NCI-H345 treated with DMSO at 0.1 percent for 48 hours (cell line): ENCODE results near the gene AQP7.
"Not testable (repeated sequence)": the region's sequence is repeated elsewhere in the genome, so short reads cannot be mapped to it uniquely, and the experiment has no call there.

ENCODE experiments used
- DNase-seq: peaks from one replicate; lab custom pipeline; 2025; ENCODE audit not compliant: unreplicated experiment; lab: John Stamatoyannopoulos, UW

The AQP7 gene

GRCh38 chr9:33399047-33399446 is 3.3 kb downstream of the AQP7 start:
- not testable (repeated sequence) for DNase-seq

- DNase-seq = not testable (repeated sequence)
Observed at GRCh38 chr9:33397801-33398200, 4.6 kb downstream of the AQP7 start.

GRCh38 chr9:33395159-33395879 is 7.0 kb downstream of the AQP7 start:
- DNase-seq = not testable (repeated sequence)

GRCh38 chr9:33393986-33394385 is 8.4 kb downstream of the AQP7 start:
- not testable (repeated sequence) for DNase-seq

GRCh38 chr9:33393581-33393980 is 8.8 kb downstream of the AQP7 start:
- DNase-seq = no peak

GRCh38 chr9:33392591-33393021 is 9.8 kb downstream of the AQP7 start:
- not testable (repeated sequence) for DNase-seq

GRCh38 chr9:33391111-33391771 is 11.1 kb downstream of the AQP7 start:
- not testable (repeated sequence) for DNase-seq

- DNase-seq = no peak
Observed at GRCh38 chr9:33388110-33388994, 14.0 kb downstream of the AQP7 start.

GRCh38 chr9:33386998-33387397 is 15.4 kb downstream of the AQP7 start:
- DNase-seq = not testable (repeated sequence)

- DNase-seq = not testable (repeated sequence)
Observed at GRCh38 chr9:33386641-33386996, 15.7 kb downstream of the AQP7 start.

- not testable (repeated sequence) for DNase-seq
Observed at GRCh38 chr9:33385979-33386640, 16.3 kb downstream of the AQP7 start.

- DNase-seq = not testable (repeated sequence)
Observed at GRCh38 chr9:33385536-33385935, 16.8 kb downstream of the AQP7 start.

- DNase-seq = not testable (repeated sequence)
Observed at GRCh38 chr9:33383396-33383795, 19.0 kb downstream of the AQP7 start.

- DNase-seq = not testable (repeated sequence)
Observed at GRCh38 chr9:33382397-33382796, 20.0 kb downstream of the AQP7 start.

- DNase-seq = no peak
Observed at GRCh38 chr9:33381231-33381791, 21.1 kb downstream of the AQP7 start.

GRCh38 chr9:33380390-33381094 is 21.8 kb downstream of the AQP7 start:
- DNase-seq = no peak

- no peak for DNase-seq
Observed at GRCh38 chr9:33379666-33380389, 22.5 kb downstream of the AQP7 start.

- DNase-seq = no peak
Observed at GRCh38 chr9:33378121-33378795, 24.1 kb downstream of the AQP7 start.
